Measurements from ENCODE around the gene ARMC12.

- TF ChIP-seq CTCF (IDR thresholded peaks at IDR 0.05; ENCODE audit: poor library complexity) = no peak
- TF ChIP-seq EZH2 (IDR thresholded peaks at IDR 0.05; ENCODE audit: borderline replicate concordance) = no peak
- TF ChIP-seq EZH2phosphoT487 (IDR thresholded peaks at IDR 0.05; ENCODE audit: low read depth, severe bottlenecking, unreplicated experiment) = no peak
These were observed 25.1 kb upstream of the ARMC12 start for GRCh38 chr6:35711731-35712130.

All from hepatocyte (in vitro differentiated cells).